SW 1271 (cell line): ENCODE measurements around the gene TP53I11.
A peak's percentile ranks its signal among the peaks of the same experiment; 100 is the strongest.

Source experiments
- DNase-seq, 2 experiments: peaks; one replicate each; lab custom pipeline; 2025; lab: John Stamatoyannopoulos, UW

Gene TP53I11

GRCh38 chr11:44939673-44940395 lies 10.8 kb downstream of the TP53I11 start:
- DNase-seq: no peak

GRCh38 chr11:44938066-44938691 lies 12.5 kb downstream of the TP53I11 start:
- no peak for DNase-seq

GRCh38 chr11:44936951-44937543 lies 13.6 kb downstream of the TP53I11 start:
- no peak for DNase-seq

- peak; percentile 46 to 61 for DNase-seq
Observed at GRCh38 chr11:44936525-44936924, 14.2 kb downstream of the TP53I11 start.

- DNase-seq: no peak
Observed at GRCh38 chr11:44934735-44935250, 15.9 kb downstream of the TP53I11 start.

GRCh38 chr11:44934110-44934509 lies 16.6 kb downstream of the TP53I11 start:
- no peak for DNase-seq

- no peak for DNase-seq
Observed at GRCh38 chr11:44931466-44931865, 19.2 kb downstream of the TP53I11 start.

- DNase-seq: no peak
Observed at GRCh38 chr11:44930588-44931302, 19.9 kb downstream of the TP53I11 start.

GRCh38 chr11:44928816-44929215 lies 21.9 kb downstream of the TP53I11 start:
- DNase-seq: no peak

GRCh38 chr11:44928144-44928543 lies 22.5 kb downstream of the TP53I11 start:
- DNase-seq: no peak

- peak in 1 of 2 experiments; percentile 72 for DNase-seq
Observed at GRCh38 chr11:44927174-44927661, 23.5 kb downstream of the TP53I11 start.

GRCh38 chr11:44926036-44926435 lies 24.6 kb downstream of the TP53I11 start:
- no peak for DNase-seq

- no peak for DNase-seq
Observed at GRCh38 chr11:44923806-44924205, 26.9 kb downstream of the TP53I11 start.

- no peak for DNase-seq
Observed at GRCh38 chr11:44923115-44923514, 27.6 kb downstream of the TP53I11 start.

- DNase-seq: no peak
Observed at GRCh38 chr11:44920451-44920850, 30.2 kb downstream of the TP53I11 start.

GRCh38 chr11:44917741-44918140 lies 32.9 kb downstream of the TP53I11 start:
- DNase-seq: no peak

- no peak for DNase-seq
Observed at GRCh38 chr11:44916801-44917385, 33.8 kb downstream of the TP53I11 start.

GRCh38 chr11:44916331-44916730 lies 34.4 kb downstream of the TP53I11 start:
- no peak for DNase-seq

GRCh38 chr11:44915621-44916020 lies 35.1 kb downstream of the TP53I11 start:
- DNase-seq: no peak

- DNase-seq: no peak
Observed at GRCh38 chr11:44915004-44915403, 35.7 kb downstream of the TP53I11 start.

- DNase-seq: no peak
Observed at GRCh38 chr11:44914105-44914504, 36.6 kb downstream of the TP53I11 start.

- DNase-seq: no peak
Observed at GRCh38 chr11:44913502-44913901, 37.2 kb downstream of the TP53I11 start.
